ENCODE data around the gene MIDN.

DNA sequence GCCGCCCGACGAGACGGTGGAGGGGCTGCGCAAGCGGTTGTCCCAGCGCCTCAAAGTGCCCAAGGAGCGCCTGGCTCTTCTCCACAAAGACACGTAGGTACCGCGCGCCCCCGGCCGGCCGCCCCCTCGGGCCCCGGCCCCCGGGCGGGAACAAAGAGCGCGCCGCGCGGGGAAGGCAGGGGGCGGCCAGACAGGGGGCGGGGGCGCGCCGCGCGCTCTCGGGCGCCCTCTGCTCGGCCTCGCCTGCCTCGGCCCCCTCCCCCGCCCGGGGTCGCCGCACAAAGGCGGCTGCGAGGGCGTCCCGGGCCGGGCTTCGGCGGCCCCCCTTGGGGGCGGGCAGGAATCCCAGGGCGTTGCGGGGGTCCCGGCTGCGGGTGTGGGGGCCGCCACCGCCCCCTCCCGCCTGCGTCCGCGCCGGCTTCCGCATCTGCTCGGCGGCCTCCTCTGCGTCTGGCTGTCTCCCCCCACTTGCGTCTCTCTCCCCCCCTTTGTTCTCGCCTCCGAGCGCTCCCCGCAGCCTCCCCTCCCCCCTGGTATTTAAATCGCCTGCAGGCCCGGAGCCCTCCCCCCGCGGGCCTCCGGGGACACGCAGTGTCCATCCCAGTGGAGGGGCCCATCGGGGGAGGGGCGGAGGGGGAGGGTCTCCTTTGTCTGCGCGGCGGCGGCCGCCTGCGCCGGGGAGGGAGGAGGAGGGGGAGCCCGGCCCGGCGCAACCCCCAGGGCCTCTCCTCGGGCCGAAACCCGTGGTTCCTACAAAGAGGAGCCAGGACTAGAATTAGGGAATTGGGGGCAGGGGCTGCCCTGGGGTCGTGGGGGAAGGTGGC lies 2.3 kb downstream of the MIDN start:
- TF ChIP-seq, protein P1, sequence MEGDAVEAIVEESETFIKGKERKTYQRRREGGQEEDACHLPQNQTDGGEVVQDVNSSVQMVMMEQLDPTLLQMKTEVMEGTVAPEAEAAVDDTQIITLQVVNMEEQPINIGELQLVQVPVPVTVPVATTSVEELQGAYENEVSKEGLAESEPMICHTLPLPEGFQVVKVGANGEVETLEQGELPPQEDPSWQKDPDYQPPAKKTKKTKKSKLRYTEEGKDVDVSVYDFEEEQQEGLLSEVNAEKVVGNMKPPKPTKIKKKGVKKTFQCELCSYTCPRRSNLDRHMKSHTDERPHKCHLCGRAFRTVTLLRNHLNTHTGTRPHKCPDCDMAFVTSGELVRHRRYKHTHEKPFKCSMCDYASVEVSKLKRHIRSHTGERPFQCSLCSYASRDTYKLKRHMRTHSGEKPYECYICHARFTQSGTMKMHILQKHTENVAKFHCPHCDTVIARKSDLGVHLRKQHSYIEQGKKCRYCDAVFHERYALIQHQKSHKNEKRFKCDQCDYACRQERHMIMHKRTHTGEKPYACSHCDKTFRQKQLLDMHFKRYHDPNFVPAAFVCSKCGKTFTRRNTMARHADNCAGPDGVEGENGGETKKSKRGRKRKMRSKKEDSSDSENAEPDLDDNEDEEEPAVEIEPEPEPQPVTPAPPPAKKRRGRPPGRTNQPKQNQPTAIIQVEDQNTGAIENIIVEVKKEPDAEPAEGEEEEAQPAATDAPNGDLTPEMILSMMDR (conservative IDR thresholded peaks at IDR 0.05 in 1 of 2, IDR thresholded peaks at IDR 0.05 in 1 of 2; ENCODE audit: low read depth in 1 of 2, low read length in 2 of 2), result no peak
- no peak for TF ChIP-seq EZH2 (IDR thresholded peaks at IDR 0.05; ENCODE audit: low read length, missing control alignments)
